IMR-90 (cell line): ENCODE data around the gene TMEM107. TPM values are rescaled to one million over a fixed set of nuclear protein-coding genes. Genes with fewer than 3 reads are reported as not detected.
A peak's percentile ranks its signal among the peaks of the same experiment; 100 is the strongest.

Experiments
- ATAC-seq: fragments of 200-7000 bp; cut with Tn5 transposase; 2 replicates; pipeline ENCODE4 v1.9.1; 2020; ENCODE audit warnings: low read depth, mild to moderate bottlenecking, moderate library complexity
- BruUV-seq: library from RNA; stranded (reverse); fragments of 400-500 nt; replicated peaks from 2 replicates; lab custom pipeline; 2021; lab: Mats Ljungman, UMichigan
- CTCF ChIA-PET: fragments of 300-600 bp; formaldehyde crosslinking; extraction: SDS; loops from one replicate; lab custom pipeline; 2021; ENCODE audit warnings: antibody characterized with exemption; lab: Yijun Ruan, JAX
- POLR2A ChIA-PET: fragments of 300-600 bp; sonication (Branson Sonifier 250); formaldehyde crosslinking; loops from one replicate; lab custom pipeline; 2022; ENCODE audit warnings: antibody characterized with exemption; ENCODE audit not compliant: unreplicated experiment; lab: Charles Lee
- DNase-seq: peaks from one replicate; pipeline ENCODE4 v3.0.0; 2013
- H2AFZ ChIP-seq: replicated peaks from 2 replicates; pipeline ENCODE3; 2013; ENCODE audit warnings: low read length, mild to moderate bottlenecking; ENCODE audit not compliant: poor library complexity
- H2AK5ac ChIP-seq: 2 replicates; pipeline ENCODE4 v1.6.1; 2013; ENCODE audit warnings: low read depth, low read length, inconsistent platforms
- H2AK9ac ChIP-seq: replicated peaks from 2 replicates; pipeline ENCODE3; 2013; ENCODE audit warnings: mild to moderate bottlenecking, low read depth, low read length, moderate library complexity; ENCODE audit not compliant: poor library complexity
- H2BK120ac ChIP-seq: 2 replicates; pipeline ENCODE4 v1.6.1; 2013; ENCODE audit warnings: low read depth, low read length, inconsistent platforms
- H2BK15ac ChIP-seq: 3 replicates; pipeline ENCODE4 v1.6.1; 2013; ENCODE audit warnings: low read depth, low read length, inconsistent platforms
- H2BK20ac ChIP-seq: 2 replicates; pipeline ENCODE4 v1.6.1; 2013; ENCODE audit warnings: low read depth, mild to moderate bottlenecking, inconsistent platforms, low read length, moderate library complexity
- H2BK5ac ChIP-seq: 2 replicates; pipeline ENCODE4 v1.6.1; 2013; ENCODE audit warnings: mild to moderate bottlenecking, low read depth, low read length, inconsistent platforms; ENCODE audit not compliant: poor library complexity, severe bottlenecking
- H3K14ac ChIP-seq: replicated peaks from 2 replicates; pipeline ENCODE4 v1.6.1; 2013; ENCODE audit warnings: low read depth, low read length, inconsistent platforms
- H3K18ac ChIP-seq: 2 replicates; pipeline ENCODE4 v1.6.1; 2013; ENCODE audit warnings: low read depth, low read length, control low read depth
- H3K23ac ChIP-seq: 2 replicates; pipeline ENCODE4 v1.6.1; 2013; ENCODE audit warnings: low read depth, low read length, inconsistent platforms
- H3K27ac ChIP-seq: 2 replicates; pipeline ENCODE4 v1.5.1; 2013; ENCODE audit warnings: mild to moderate bottlenecking, control low read depth, low read length; ENCODE audit not compliant: insufficient read depth
- H3K27me3 ChIP-seq: 2 replicates; pipeline ENCODE4 v1.6.1; 2013; ENCODE audit warnings: low read length; ENCODE audit not compliant: control insufficient read depth, insufficient read depth
- H3K36me3 ChIP-seq: 2 replicates; pipeline ENCODE4 v1.6.1; 2013; ENCODE audit warnings: low read length, mixed read lengths; ENCODE audit not compliant: control insufficient read depth, insufficient read depth
- H3K4ac ChIP-seq: 2 replicates; pipeline ENCODE4 v1.6.1; 2013; ENCODE audit warnings: low read depth, low read length, inconsistent platforms
- H3K4me1 ChIP-seq: 2 replicates; pipeline ENCODE4 v1.6.1; 2013; ENCODE audit warnings: low read length, mixed read lengths; ENCODE audit not compliant: control insufficient read depth, insufficient read depth
- H3K4me2 ChIP-seq: 2 replicates; pipeline ENCODE4 v1.6.1; 2013; ENCODE audit warnings: low read depth, mild to moderate bottlenecking, control low read depth, low read length, moderate library complexity
- H3K4me3 ChIP-seq: 2 replicates; pipeline ENCODE4 v1.5.1; 2013; ENCODE audit warnings: low read depth, mild to moderate bottlenecking, control low read depth, low read length, moderate library complexity; ENCODE audit not compliant: insufficient read depth
- H3K56ac ChIP-seq: 2 replicates; pipeline ENCODE4 v1.6.1; 2013; ENCODE audit warnings: low read length, inconsistent platforms; ENCODE audit not compliant: insufficient read depth; ENCODE audit errors: extremely low read depth
- H3K79me1 ChIP-seq, 2 experiments: 2 replicates each; pipeline ENCODE4 v1.6.1; 2013; ENCODE audit warnings: low read length in 2 of 2, inconsistent platforms in 1 of 2, low read depth in 1 of 2
- H3K9ac ChIP-seq: 2 replicates; pipeline ENCODE4 v1.6.1; 2013; ENCODE audit warnings: low read depth, low read length, control low read depth
- H3K9me1 ChIP-seq: 2 replicates; pipeline ENCODE4 v1.6.1; 2013; ENCODE audit warnings: low read length, inconsistent platforms; ENCODE audit not compliant: insufficient read depth
- H3K9me3 ChIP-seq: 2 replicates; pipeline ENCODE4 v1.6.1; 2013; ENCODE audit warnings: low read length; ENCODE audit not compliant: control insufficient read depth, insufficient read depth
- H4K20me1 ChIP-seq: 2 replicates; pipeline ENCODE4 v1.6.1; 2013; ENCODE audit warnings: low read length, inconsistent platforms; ENCODE audit not compliant: insufficient read depth
- H4K5ac ChIP-seq: 2 replicates; pipeline ENCODE4 v1.6.1; 2013; ENCODE audit warnings: mild to moderate bottlenecking, low read depth, low read length, control low read depth
- H4K8ac ChIP-seq, 2 experiments: 2 replicates each; pipeline ENCODE4 v1.6.1; 2013; ENCODE audit warnings: low read depth in 2 of 2, low read length in 2 of 2, control low read depth in 1 of 2, inconsistent platforms in 1 of 2
- H4K91ac ChIP-seq: 2 replicates; pipeline ENCODE4 v1.6.1; 2013; ENCODE audit warnings: low read depth, low read length, inconsistent platforms; ENCODE audit not compliant: insufficient read depth
- CEBPB ChIP-seq: IDR thresholded peaks from 2 replicates; pipeline ENCODE4 v1.6.1; 2012; ENCODE audit warnings: low read depth, low read length, improper control_type of control experiment
- CHD1 ChIP-seq: IDR thresholded peaks from 2 replicates; pipeline ENCODE4 v1.6.1; 2012; ENCODE audit warnings: low read depth, low read length, improper control_type of control experiment
- FOS ChIP-seq: fragments of 150-350 bp; IDR thresholded peaks from 2 replicates; pipeline ENCODE4 v1.6.1; 2016; ENCODE audit warnings: low read depth, low read length
- MAZ ChIP-seq: IDR thresholded peaks from 2 replicates; pipeline ENCODE4 v1.6.1; 2012; ENCODE audit warnings: low read depth, mild to moderate bottlenecking, low read length, improper control_type of control experiment, moderate library complexity, borderline replicate concordance
- NFE2L2 ChIP-seq: fragments of 150-350 bp; IDR thresholded peaks from 2 replicates; pipeline ENCODE4 v1.6.1; 2016; ENCODE audit warnings: low read depth, mild to moderate bottlenecking, low read length
- POLR2A ChIP-seq: IDR thresholded peaks from 2 replicates; pipeline ENCODE4 v1.6.1; 2012; ENCODE audit warnings: mild to moderate bottlenecking, low read depth, low read length
- RAD21 ChIP-seq: IDR thresholded peaks from 2 replicates; pipeline ENCODE4 v1.6.1; 2012; ENCODE audit warnings: low read length, improper control_type of control experiment
- RCOR1 ChIP-seq: IDR thresholded peaks from 2 replicates; pipeline ENCODE4 v1.6.1; 2012; ENCODE audit warnings: mild to moderate bottlenecking, low read length, improper control_type of control experiment; ENCODE audit not compliant: insufficient replicate concordance
- RFX5 ChIP-seq: IDR thresholded peaks from 2 replicates; pipeline ENCODE4 v1.8.0; 2012; ENCODE audit warnings: low read depth, mild to moderate bottlenecking, low read length, moderate library complexity
- WGBS, 2 experiments: methylation state at CpG; one replicate each; pipeline versions ENCODE4 v1.1.5 to v1.1.7; 2013; ENCODE audit warnings: missing lambda C conversion rate in 2 of 2; ENCODE audit not compliant: insufficient read length in 1 of 2; ENCODE audit errors: extremely low coverage in 2 of 2; 5-methylcytosine and 5-hydroxymethylcytosine counted together
- dilution Hi-C: fragments of 300-500 bp; cut with HindIII; formaldehyde crosslinking; loops from one replicate; pipeline ENCODE4 v1.14.3; 2018; ENCODE audit warnings: low sequenced_read_pairs; ENCODE audit not compliant: unreplicated experiment
- in situ Hi-C: fragments of 300-500 bp; cut with MboI; formaldehyde crosslinking; loops from 3 replicates; pipeline ENCODE4 v1.14.3; 2019; ENCODE audit warnings: low sequenced_read_pairs, inconsistent platforms, mixed read lengths
- intact Hi-C: fragments of 100-400 bp; cut with micrococcal nuclease; formaldehyde crosslinking; loops from 2 replicates; pipeline ENCODE4 v1.10.0; 2022
- polyA plus RNA-seq, 3 experiments: library from polyadenylated mRNA; depleted of rRNA; stranded (reverse); fragments of >200 nt; gene quantifications; 2 replicates each; pipeline ENCODE4 v1.2.3, GENCODE V29; 2012; ENCODE audit warnings: low replicate concordance in 1 of 3
- total RNA-seq: library from RNA; depleted of rRNA; stranded (reverse); fragments of >200 nt; gene quantifications from 2 replicates; pipeline ENCODE4 v1.2.3, GENCODE V29; 2012
- TF ChIP-seq, protein P1 (sequence below): fragments of 150-350 bp; IDR thresholded peaks from 2 replicates; pipeline ENCODE4 v1.6.1; 2017; ENCODE audit warnings: mild to moderate bottlenecking, antibody characterized with exemption, low read length, low read depth
- TF ChIP-seq, protein P2 (sequence below): conservative IDR thresholded peaks from 2 replicates; pipeline ENCODE4 v1.5.1; 2012; ENCODE audit warnings: mild to moderate bottlenecking, low read depth, low read length, improper control_type of control experiment
- TF ChIP-seq, protein P3 (sequence below): fragments of 150-350 bp; IDR thresholded peaks from 2 replicates; pipeline ENCODE4 v1.6.1; 2016; ENCODE audit warnings: low read depth, mild to moderate bottlenecking, low read length, moderate library complexity, borderline replicate concordance

Gene TMEM107
- total and polyA plus RNA-seq, 2 of the 4 experiments (the other 2 are of a cell fraction): 12.9 to 14.3 TPM

DNA sequence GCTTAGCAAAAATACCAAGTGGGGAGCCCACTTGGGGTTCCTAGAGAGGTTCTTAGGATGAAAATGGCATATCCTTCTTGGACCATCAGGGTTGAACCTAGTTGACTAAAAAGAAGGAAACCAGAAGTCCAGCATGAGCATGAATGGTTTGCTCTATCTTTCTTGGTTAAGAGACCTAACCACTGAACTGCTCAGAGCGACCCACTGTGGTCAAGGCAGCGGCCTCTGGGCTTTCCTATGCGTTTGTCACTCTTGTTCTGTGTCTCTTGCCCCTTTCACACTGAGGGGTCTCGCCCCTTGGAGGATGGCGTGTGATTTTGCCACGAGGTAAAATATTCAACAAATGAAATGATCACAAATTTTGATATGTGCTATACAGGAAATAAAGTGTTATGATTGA, 14.3 kb upstream of the TMEM107 start:
- H2BK5ac ChIP-seq: peak overlapping the region; percentile 65
- H3K56ac ChIP-seq: no peak overlapping the region
- H4K5ac ChIP-seq: peak overlapping the region; percentile 95
- H3K4me1 ChIP-seq: peaks cover 13% of the 10 kb centered on the region
- H2AK9ac ChIP-seq: peak overlapping the region; percentile 93
- peak overlapping the region; percentile 63; the same call in 1 of the 2 replicates for H2AK5ac ChIP-seq
- DNase-seq: no peak
- peak overlapping the region; percentile 78 for H4K91ac ChIP-seq
- H2BK20ac ChIP-seq: peak overlapping the region; percentile 23; the same call in 1 of the 2 replicates
- intact Hi-C loops: no loop called here
- peak overlapping the region; percentile 45; the same call in 1 of the 2 replicates for H2BK120ac ChIP-seq
- H3K18ac ChIP-seq: peak overlapping the region; percentile 33; the same call in 1 of the 2 replicates
- H3K4me3 ChIP-seq: peak overlapping the region; percentile 25; the same call in 1 of the 2 replicates
- H3K9me1 ChIP-seq: peaks cover 21% of the 10 kb centered on the region
- no peaks in the 10 kb centered on the region for H3K36me3 ChIP-seq
- no peaks in the 10 kb centered on the region for H3K27me3 ChIP-seq
- dilution Hi-C loops: no loop called here
- ChIA-PET CTCF (interaction anchor here (1.5 kb wide), 1 partner anchor 71 kb away, joined by 6 read pairs; no protein-coding TSS in a partner anchor), POLR2A (interaction anchor here (0.6 to 0.8 kb wide), 2 partner anchors 31 to 53 kb away, joined by 4 to 5 read pairs; no protein-coding TSS in a partner anchor)
- peak overlapping the region; percentile 81; the same call in 2 of the 3 replicates for H2BK15ac ChIP-seq
- no peak overlapping the region for H3K23ac ChIP-seq
- H4K8ac ChIP-seq: peak overlapping the region; percentile 63 to 93
- in situ Hi-C loops: no loop called here
- H3K14ac ChIP-seq: peak overlapping the region; percentile 56; the same call in 1 of the 2 replicates
- peaks cover 22% of the 10 kb centered on the region for H4K20me1 ChIP-seq
- no peak for ATAC-seq
- no peak for TF ChIP-seq FOS
- no peak for TF ChIP-seq RFX5
- TF ChIP-seq, protein P1, sequence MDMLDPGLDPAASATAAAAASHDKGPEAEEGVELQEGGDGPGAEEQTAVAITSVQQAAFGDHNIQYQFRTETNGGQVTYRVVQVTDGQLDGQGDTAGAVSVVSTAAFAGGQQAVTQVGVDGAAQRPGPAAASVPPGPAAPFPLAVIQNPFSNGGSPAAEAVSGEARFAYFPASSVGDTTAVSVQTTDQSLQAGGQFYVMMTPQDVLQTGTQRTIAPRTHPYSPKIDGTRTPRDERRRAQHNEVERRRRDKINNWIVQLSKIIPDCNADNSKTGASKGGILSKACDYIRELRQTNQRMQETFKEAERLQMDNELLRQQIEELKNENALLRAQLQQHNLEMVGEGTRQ: no peak
- no peak for TF ChIP-seq MAZ
- TF ChIP-seq CEBPB: no peak
- TF ChIP-seq CHD1: no peak
- no peak for TF ChIP-seq NFE2L2
- TF ChIP-seq, protein P2, sequence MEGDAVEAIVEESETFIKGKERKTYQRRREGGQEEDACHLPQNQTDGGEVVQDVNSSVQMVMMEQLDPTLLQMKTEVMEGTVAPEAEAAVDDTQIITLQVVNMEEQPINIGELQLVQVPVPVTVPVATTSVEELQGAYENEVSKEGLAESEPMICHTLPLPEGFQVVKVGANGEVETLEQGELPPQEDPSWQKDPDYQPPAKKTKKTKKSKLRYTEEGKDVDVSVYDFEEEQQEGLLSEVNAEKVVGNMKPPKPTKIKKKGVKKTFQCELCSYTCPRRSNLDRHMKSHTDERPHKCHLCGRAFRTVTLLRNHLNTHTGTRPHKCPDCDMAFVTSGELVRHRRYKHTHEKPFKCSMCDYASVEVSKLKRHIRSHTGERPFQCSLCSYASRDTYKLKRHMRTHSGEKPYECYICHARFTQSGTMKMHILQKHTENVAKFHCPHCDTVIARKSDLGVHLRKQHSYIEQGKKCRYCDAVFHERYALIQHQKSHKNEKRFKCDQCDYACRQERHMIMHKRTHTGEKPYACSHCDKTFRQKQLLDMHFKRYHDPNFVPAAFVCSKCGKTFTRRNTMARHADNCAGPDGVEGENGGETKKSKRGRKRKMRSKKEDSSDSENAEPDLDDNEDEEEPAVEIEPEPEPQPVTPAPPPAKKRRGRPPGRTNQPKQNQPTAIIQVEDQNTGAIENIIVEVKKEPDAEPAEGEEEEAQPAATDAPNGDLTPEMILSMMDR: no peak
- TF ChIP-seq RCOR1: no peak
- TF ChIP-seq RAD21: no peak
- TF ChIP-seq POLR2A: no peak
- TF ChIP-seq, protein P3, sequence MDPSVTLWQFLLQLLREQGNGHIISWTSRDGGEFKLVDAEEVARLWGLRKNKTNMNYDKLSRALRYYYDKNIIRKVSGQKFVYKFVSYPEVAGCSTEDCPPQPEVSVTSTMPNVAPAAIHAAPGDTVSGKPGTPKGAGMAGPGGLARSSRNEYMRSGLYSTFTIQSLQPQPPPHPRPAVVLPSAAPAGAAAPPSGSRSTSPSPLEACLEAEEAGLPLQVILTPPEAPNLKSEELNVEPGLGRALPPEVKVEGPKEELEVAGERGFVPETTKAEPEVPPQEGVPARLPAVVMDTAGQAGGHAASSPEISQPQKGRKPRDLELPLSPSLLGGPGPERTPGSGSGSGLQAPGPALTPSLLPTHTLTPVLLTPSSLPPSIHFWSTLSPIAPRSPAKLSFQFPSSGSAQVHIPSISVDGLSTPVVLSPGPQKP: no peak
- H3K9ac ChIP-seq: no peak overlapping the region; the same call in 1 of the 2 replicates
- no peaks in the 10 kb centered on the region for H3K9me3 ChIP-seq
- BruUV-seq: no TSS peak
- peak overlapping the region; percentile 41 for H3K27ac ChIP-seq
- 20% methylated on average over 2 of the region's 6 CpGs; no CpG with 5 or more reads in 1 of the 2 experiments for WGBS, 2 experiments
- H3K4ac ChIP-seq: peak overlapping the region; percentile 70
- peak overlapping the region; percentile 97 for H2AFZ ChIP-seq
- peak overlapping the region; percentile 67 for H3K4me2 ChIP-seq
- H3K79me1 ChIP-seq: peaks cover 0 to 21% of the 10 kb centered on the region in 2 experiments; a peak in 2 of 4 replicates
